ENCODE data around the gene KLHL29. TPM values are rescaled to one million over a fixed set of nuclear protein-coding genes. Genes with fewer than 3 reads are reported as not detected.

The KLHL29 gene
- total RNA-seq, 2 donors from 2014 or later: 1.0 to 2.4 TPM

GRCh38 chr2:23756593-23757292, 371.8 kb downstream of the KLHL29 start:
- Histone ChIP-seq H3K27ac (ENCODE audit: low read depth, low read length) (no peak overlapping the region), H3K9me3 (ENCODE audit: control insufficient read depth, low read length) (no peaks in the 10 kb centered on the region), H3K9ac (ENCODE audit: extremely low read depth, low read length, poor library complexity, severe bottlenecking) (no peak overlapping the region), H3K36me3 (ENCODE audit: control insufficient read depth, insufficient read depth, low read length) (peaks cover 21% of the 10 kb centered on the region), H3K4me1 (ENCODE audit: control insufficient read depth, insufficient read depth, low read length) (peaks cover 13% of the 10 kb centered on the region), H3K4me3 (ENCODE audit: low read length) (no peak overlapping the region), H3K27me3 (ENCODE audit: control insufficient read depth, insufficient read depth, low read length, poor library complexity, severe bottlenecking) (no peaks in the 10 kb centered on the region)
- no peaks in the 10 kb centered on the region for H3K9me3 Mint-ChIP-seq
- H3K4me3 Mint-ChIP-seq: no peak overlapping the region
- DNase-seq: no peak
- H3K36me3 Mint-ChIP-seq (ENCODE audit: low read depth): peaks cover 15% of the 10 kb centered on the region
- TF ChIP-seq, protein P1, sequence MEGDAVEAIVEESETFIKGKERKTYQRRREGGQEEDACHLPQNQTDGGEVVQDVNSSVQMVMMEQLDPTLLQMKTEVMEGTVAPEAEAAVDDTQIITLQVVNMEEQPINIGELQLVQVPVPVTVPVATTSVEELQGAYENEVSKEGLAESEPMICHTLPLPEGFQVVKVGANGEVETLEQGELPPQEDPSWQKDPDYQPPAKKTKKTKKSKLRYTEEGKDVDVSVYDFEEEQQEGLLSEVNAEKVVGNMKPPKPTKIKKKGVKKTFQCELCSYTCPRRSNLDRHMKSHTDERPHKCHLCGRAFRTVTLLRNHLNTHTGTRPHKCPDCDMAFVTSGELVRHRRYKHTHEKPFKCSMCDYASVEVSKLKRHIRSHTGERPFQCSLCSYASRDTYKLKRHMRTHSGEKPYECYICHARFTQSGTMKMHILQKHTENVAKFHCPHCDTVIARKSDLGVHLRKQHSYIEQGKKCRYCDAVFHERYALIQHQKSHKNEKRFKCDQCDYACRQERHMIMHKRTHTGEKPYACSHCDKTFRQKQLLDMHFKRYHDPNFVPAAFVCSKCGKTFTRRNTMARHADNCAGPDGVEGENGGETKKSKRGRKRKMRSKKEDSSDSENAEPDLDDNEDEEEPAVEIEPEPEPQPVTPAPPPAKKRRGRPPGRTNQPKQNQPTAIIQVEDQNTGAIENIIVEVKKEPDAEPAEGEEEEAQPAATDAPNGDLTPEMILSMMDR (conservative IDR thresholded peaks at IDR 0.05): no peak
- peaks cover 58% of the 10 kb centered on the region for H3K4me1 Mint-ChIP-seq
- WGBS, 2 experiments (ENCODE audit: insufficient coverage in 1 of 2, insufficient read length in 1 of 2): 93 to 100% methylated on average over 2 to 7 of the region's 7 CpGs
- no peak overlapping the region for H3K27ac Mint-ChIP-seq
- no peaks in the 10 kb centered on the region for H3K27me3 Mint-ChIP-seq (ENCODE audit: insufficient read depth)

GRCh38 chr2:23757686-23758433, 372.9 kb downstream of the KLHL29 start:
- Histone ChIP-seq H3K27me3 (ENCODE audit: control insufficient read depth, insufficient read depth, low read length, poor library complexity, severe bottlenecking) (no peaks in the 10 kb centered on the region), H3K9ac (ENCODE audit: extremely low read depth, low read length, poor library complexity, severe bottlenecking) (no peak overlapping the region), H3K4me3 (ENCODE audit: low read length) (no peak overlapping the region), H3K4me1 (ENCODE audit: control insufficient read depth, insufficient read depth, low read length) (peaks cover 13% of the 10 kb centered on the region), H3K27ac (ENCODE audit: low read depth, low read length) (no peak overlapping the region), H3K36me3 (ENCODE audit: control insufficient read depth, insufficient read depth, low read length) (peaks cover 21% of the 10 kb centered on the region), H3K9me3 (ENCODE audit: control insufficient read depth, low read length) (no peaks in the 10 kb centered on the region)
- peaks cover 48% of the 10 kb centered on the region for H3K4me1 Mint-ChIP-seq
- peaks cover 16% of the 10 kb centered on the region for H3K36me3 Mint-ChIP-seq (ENCODE audit: low read depth)
- DNase-seq: no peak
- TF ChIP-seq, protein P1 (conservative IDR thresholded peaks at IDR 0.05): no peak
- H3K9me3 Mint-ChIP-seq: no peaks in the 10 kb centered on the region
- no peak overlapping the region for H3K4me3 Mint-ChIP-seq
- H3K27ac Mint-ChIP-seq: no peak overlapping the region
- WGBS, 2 experiments (ENCODE audit: insufficient coverage in 1 of 2, insufficient read length in 1 of 2): 91 to 100% methylated on average over 3 of the region's 6 CpGs
- H3K27me3 Mint-ChIP-seq (ENCODE audit: insufficient read depth): no peaks in the 10 kb centered on the region

Data from endodermal cell (in vitro differentiated cells).